H9 (cell line): Measurements from ENCODE around the gene HSD11B1L. TPM values are rescaled to one million over a fixed set of nuclear protein-coding genes. Genes with fewer than 3 reads are reported as not detected.
A peak's percentile ranks its signal among the peaks of the same experiment; 100 is the strongest.

ENCODE experiments used
- DNase-seq: peaks from one replicate; pipeline ENCODE4 v3.0.0-alpha.2; 2017
- H2AFZ ChIP-seq: one replicate; pipeline ENCODE4 v1.6.1; 2013; ENCODE audit warnings: mild to moderate bottlenecking, low read length, control low read depth, moderate library complexity
- H2AK5ac ChIP-seq: 2 replicates; pipeline ENCODE4 v1.6.1; 2013; ENCODE audit warnings: low read length, control low read depth, mixed read lengths; ENCODE audit not compliant: insufficient read length
- H2BK120ac ChIP-seq: one replicate; pipeline ENCODE4 v1.6.1; 2013; ENCODE audit warnings: low read depth, mild to moderate bottlenecking, low read length, control low read depth, inconsistent platforms; ENCODE audit not compliant: poor library complexity, severe bottlenecking
- H2BK12ac ChIP-seq: 2 replicates; pipeline ENCODE4 v1.6.1; 2013; ENCODE audit warnings: low read length, control low read depth, mixed read lengths, low read depth; ENCODE audit not compliant: insufficient read length
- H2BK15ac ChIP-seq: 2 replicates; pipeline ENCODE4 v1.6.1; 2013; ENCODE audit warnings: low read depth, low read length, control low read depth
- H2BK20ac ChIP-seq: one replicate; pipeline ENCODE4 v1.6.1; 2013; ENCODE audit warnings: low read depth, mild to moderate bottlenecking, low read length, control low read depth, inconsistent platforms; ENCODE audit not compliant: poor library complexity, severe bottlenecking
- H2BK5ac ChIP-seq: 2 replicates; pipeline ENCODE4 v1.6.1; 2013; ENCODE audit warnings: low read length, control low read depth, mixed read lengths; ENCODE audit not compliant: insufficient read length
- H3K14ac ChIP-seq: 2 replicates; pipeline ENCODE4 v1.6.1; 2013; ENCODE audit warnings: low read length, control low read depth; ENCODE audit not compliant: insufficient read depth
- H3K18ac ChIP-seq: 2 replicates; pipeline ENCODE4 v1.6.1; 2013; ENCODE audit warnings: low read depth, mild to moderate bottlenecking, mixed read lengths, low read length, control low read depth; ENCODE audit not compliant: insufficient read length
- H3K23ac ChIP-seq: 2 replicates; pipeline ENCODE4 v1.6.1; 2013; ENCODE audit warnings: low read length, control low read depth, mixed read lengths, low read depth; ENCODE audit not compliant: insufficient read length
- H3K23me2 ChIP-seq: 2 replicates; pipeline ENCODE4 v1.6.1; 2013; ENCODE audit warnings: low read depth, mild to moderate bottlenecking, mixed read lengths, low read length, control low read depth; ENCODE audit not compliant: insufficient read length, poor library complexity, severe bottlenecking
- H3K27ac ChIP-seq: 2 replicates; pipeline ENCODE4 v1.5.1; 2013; ENCODE audit warnings: low read length, control low read depth, mixed read lengths, low read depth; ENCODE audit not compliant: insufficient read length
- H3K27me3 ChIP-seq: 2 replicates; pipeline ENCODE4 v1.6.1; 2013; ENCODE audit warnings: low read length, control low read depth, inconsistent platforms; ENCODE audit not compliant: insufficient read depth
- H3K4ac ChIP-seq: 2 replicates; pipeline ENCODE4 v1.6.1; 2013; ENCODE audit warnings: low read depth, mild to moderate bottlenecking, control low read depth, inconsistent platforms, low read length, moderate library complexity
- H3K4me1 ChIP-seq: 2 replicates; pipeline ENCODE4 v1.6.1; 2013; ENCODE audit warnings: low read length, control low read depth, inconsistent platforms; ENCODE audit not compliant: insufficient read depth
- H3K4me2 ChIP-seq: 2 replicates; pipeline ENCODE4 v1.6.1; 2013; ENCODE audit warnings: low read length, control low read depth, mixed read lengths; ENCODE audit not compliant: insufficient read length, insufficient read depth
- H3K56ac ChIP-seq: 2 replicates; pipeline ENCODE4 v1.6.1; 2013; ENCODE audit warnings: low read depth, mild to moderate bottlenecking, mixed read lengths, low read length, control low read depth; ENCODE audit not compliant: insufficient read length
- H3K79me1 ChIP-seq: 2 replicates; pipeline ENCODE4 v1.6.1; 2013; ENCODE audit warnings: low read depth, mild to moderate bottlenecking, moderate library complexity, low read length, control low read depth, inconsistent platforms; ENCODE audit not compliant: insufficient read depth, poor library complexity, severe bottlenecking
- H3K79me2 ChIP-seq: 2 replicates; pipeline ENCODE4 v1.6.1; 2013; ENCODE audit warnings: low read length, control low read depth, inconsistent platforms; ENCODE audit not compliant: insufficient read depth
- H3K9ac ChIP-seq: 2 replicates; pipeline ENCODE4 v1.6.1; 2013; ENCODE audit warnings: low read length, control low read depth, mixed read lengths; ENCODE audit not compliant: insufficient read length; ENCODE audit errors: extremely low read depth
- H3K9me3 ChIP-seq: one replicate; pipeline ENCODE4 v1.6.1; 2013; ENCODE audit warnings: low read depth, low read length, inconsistent platforms; ENCODE audit not compliant: control insufficient read depth
- H3T11ph ChIP-seq: one replicate; pipeline ENCODE4 v1.6.1; 2013; ENCODE audit warnings: mild to moderate bottlenecking, low read length, control low read depth, inconsistent platforms
- H4K20me1 ChIP-seq: one replicate; pipeline ENCODE4 v1.6.1; 2013; ENCODE audit not compliant: control insufficient read depth, insufficient read length, insufficient read depth
- H4K5ac ChIP-seq: 2 replicates; pipeline ENCODE4 v1.6.1; 2013; ENCODE audit warnings: low read depth, mild to moderate bottlenecking, mixed read lengths, low read length, control low read depth; ENCODE audit not compliant: insufficient read length
- H4K8ac ChIP-seq: replicated peaks from 2 replicates; pipeline ENCODE4 v1.6.1; 2013; ENCODE audit warnings: low read length, control low read depth, mixed read lengths, low read depth; ENCODE audit not compliant: insufficient read length
- H4K91ac ChIP-seq: 2 replicates; pipeline ENCODE4 v1.6.1; 2013; ENCODE audit warnings: low read depth, mild to moderate bottlenecking, moderate library complexity, mixed read lengths, low read length, control low read depth; ENCODE audit not compliant: insufficient read length
- H3K27ac Mint-ChIP-seq, 3 experiments: 2 replicates in 2 of 3; 3 replicates in 1 of 3; pipeline ENCODE4 v1.8.0; 2020 to 2021; ENCODE audit warnings: mixed read lengths in 3 of 3, mild to moderate bottlenecking in 1 of 3, moderate library complexity in 1 of 3
- H3K27me3 Mint-ChIP-seq: 2 replicates; pipeline ENCODE4 v1.8.0; 2021; ENCODE audit warnings: low read depth, mild to moderate bottlenecking, moderate library complexity, mixed read lengths
- H3K36me3 Mint-ChIP-seq, 3 experiments: 2 replicates in 2 of 3; 3 replicates in 1 of 3; pipeline ENCODE4 v1.8.0; 2020 to 2021; ENCODE audit warnings: low read depth in 3 of 3, mixed read lengths in 3 of 3; ENCODE audit not compliant: insufficient read depth in 1 of 3
- H3K4me1 Mint-ChIP-seq, 2 experiments: 2 replicates each; pipeline ENCODE4 v1.8.0; 2020; ENCODE audit warnings: mixed read lengths in 2 of 2
- H3K4me3 Mint-ChIP-seq, 2 experiments: 2 replicates in 1 of 2; 3 replicates in 1 of 2; pipeline ENCODE4 v1.8.0; 2020 to 2021; ENCODE audit warnings: mild to moderate bottlenecking in 2 of 2, mixed read lengths in 2 of 2, moderate library complexity in 1 of 2
- H3K9me3 Mint-ChIP-seq, 2 experiments: 2 replicates in 1 of 2; 3 replicates in 1 of 2; pipeline ENCODE4 v1.8.0; 2020; ENCODE audit warnings: mild to moderate bottlenecking in 2 of 2, mixed read lengths in 2 of 2, moderate library complexity in 1 of 2
- CTCF ChIP-seq: fragments of 200-600 bp; sonication (generic); conservative IDR thresholded peaks from 3 replicates; pipeline ENCODE4 v1.8.0; 2021; ENCODE audit warnings: antibody characterized with exemption, mild to moderate bottlenecking
- WGBS: extraction: QIAGEN DNeasy Blood & Tissue Kit; methylation state at CpG from one replicate; pipeline ENCODE4 v1.1.7; 2013; ENCODE audit warnings: missing lambda C conversion rate, low lambda C conversion rate, mixed read lengths; ENCODE audit not compliant: insufficient read length; ENCODE audit errors: extremely low coverage; 5-methylcytosine and 5-hydroxymethylcytosine counted together
- total RNA-seq: library from RNA; stranded (reverse); gene quantifications from 2 replicates; pipeline ENCODE4 v1.2.1, GENCODE V29; 2021

HSD11B1L gene
- total RNA-seq, 1 experiment from 2014 or later = 9.3 TPM

DNA sequence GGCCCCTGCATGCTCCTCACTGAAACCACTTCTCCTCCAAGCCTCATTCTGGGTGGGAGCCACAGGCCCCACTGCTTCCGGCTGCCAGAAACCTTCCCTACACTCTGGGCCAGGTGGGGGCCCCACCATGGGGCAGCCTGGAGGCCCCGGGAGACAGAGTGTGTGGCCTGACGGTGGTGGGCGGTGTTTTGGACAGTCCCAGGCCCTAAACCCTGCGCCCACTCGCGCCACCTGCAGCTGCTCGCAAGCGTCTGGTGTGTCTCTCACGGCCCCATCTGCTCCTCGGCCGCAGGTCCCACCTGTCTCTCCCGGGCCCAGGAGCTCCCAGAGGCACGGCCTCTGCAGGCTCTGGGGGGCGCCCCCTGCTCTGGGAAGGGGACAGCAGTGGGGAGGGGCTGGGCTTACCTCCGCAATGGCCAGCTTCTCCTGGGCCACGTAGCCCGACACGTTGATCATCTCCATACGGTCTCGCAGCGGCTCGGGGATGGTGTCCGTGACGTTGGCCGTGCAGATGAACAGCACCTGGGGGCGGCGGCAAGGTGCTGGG lies 14.9 kb downstream of the HSD11B1L start:
- Histone ChIP-seq H4K8ac (no peak overlapping the region), H3K23ac (no peak overlapping the region), H3K56ac (no peak overlapping the region), H3T11ph (no peak overlapping the region), H3K79me1 (no peaks in the 10 kb centered on the region), H4K20me1 (no peaks in the 10 kb centered on the region), H3K23me2 (peaks cover 5% of the 10 kb centered on the region), H3K27ac (no peak overlapping the region), H2BK12ac (no peak overlapping the region), H2BK15ac (no peak overlapping the region), H3K4me2 (no peak overlapping the region), H2BK5ac (no peak overlapping the region), H2BK20ac (no peak overlapping the region), H2AFZ (no peak overlapping the region), H3K4me1 (no peaks in the 10 kb centered on the region), H4K5ac (no peak overlapping the region), H3K79me2 (peaks cover 9% of the 10 kb centered on the region; the same call in 1 of the 2 replicates), H2AK5ac (no peak overlapping the region), H3K9ac (no peak overlapping the region), H3K4ac (no peak overlapping the region), H4K91ac (no peak overlapping the region), H3K14ac (no peak overlapping the region), H3K27me3 (no peaks in the 10 kb centered on the region), H3K18ac (no peak overlapping the region), H3K9me3 (no peaks in the 10 kb centered on the region), H2BK120ac (no peak overlapping the region)
- peak; percentile 50 for DNase-seq
- no CpG with 5 or more reads among the region's 28 CpGs for whole genome bisulfite sequencing
- peaks cover 42 to 75% (median 57%) of the 10 kb centered on the region in 3 experiments for H3K36me3 Mint-ChIP-seq
- H3K4me1 Mint-ChIP-seq = peaks cover 2 to 9% of the 10 kb centered on the region in 2 experiments; a peak in 3 of 4 replicates
- H3K4me3 Mint-ChIP-seq = no peak overlapping the region
- TF ChIP-seq CTCF = no peak
- H3K9me3 Mint-ChIP-seq = peaks cover 2 to 4% of the 10 kb centered on the region in 2 experiments; a peak in 2 of 5 replicates
- no peak overlapping the region for H3K27ac Mint-ChIP-seq
- peaks cover 8% of the 10 kb centered on the region; the same call in 1 of the 2 replicates for H3K27me3 Mint-ChIP-seq
